ENCODE results near the gene OR13H1. TPM values are rescaled to one million over a fixed set of nuclear protein-coding genes. Genes with fewer than 3 reads are reported as not detected.
"Not testable (repeated sequence)": the region's sequence is repeated elsewhere in the genome, so short reads cannot be mapped to it uniquely, and the experiment has no call there.

Gene OR13H1, protein sequence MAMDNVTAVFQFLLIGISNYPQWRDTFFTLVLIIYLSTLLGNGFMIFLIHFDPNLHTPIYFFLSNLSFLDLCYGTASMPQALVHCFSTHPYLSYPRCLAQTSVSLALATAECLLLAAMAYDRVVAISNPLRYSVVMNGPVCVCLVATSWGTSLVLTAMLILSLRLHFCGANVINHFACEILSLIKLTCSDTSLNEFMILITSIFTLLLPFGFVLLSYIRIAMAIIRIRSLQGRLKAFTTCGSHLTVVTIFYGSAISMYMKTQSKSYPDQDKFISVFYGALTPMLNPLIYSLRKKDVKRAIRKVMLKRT
- total RNA-seq: not detected in 2 replicates

DNA sequence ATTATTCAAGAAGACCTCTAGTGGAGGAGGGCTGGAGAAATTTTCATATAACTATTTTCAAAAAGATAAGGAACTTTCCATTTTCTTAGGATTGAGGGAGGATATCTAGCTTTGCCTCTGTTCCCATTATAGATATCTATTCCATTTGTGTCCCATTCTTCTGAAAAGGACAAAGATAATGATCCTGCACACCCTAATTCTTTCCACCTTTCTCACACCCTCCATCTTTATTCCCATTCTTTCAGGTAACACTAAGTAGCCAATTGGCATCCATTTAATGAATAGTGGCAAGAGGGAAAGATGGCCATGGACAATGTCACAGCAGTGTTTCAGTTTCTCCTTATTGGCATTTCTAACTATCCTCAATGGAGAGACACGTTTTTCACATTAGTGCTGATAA, at the start of gene OR13H1:
Gene OR13H1, plus strand, starts transcription at position 301 of the 400 bp plus-strand sequence. Its CDS starts 0 bp downstream, at position 301.
- Mint-ChIP-seq H3K36me3 (ENCODE audit: low read depth) (no peaks in the 10 kb centered on the region), H3K4me3 (no peak within 1 kb of the TSS), H3K9me3 (no peaks in the 10 kb centered on the region), H3K4me1 (ENCODE audit: low read depth) (no peaks in the 10 kb centered on the region), H3K27ac (no peak within 1 kb of the TSS), H3K27me3 (ENCODE audit: insufficient read depth) (no peaks in the 10 kb centered on the region)
- intact Hi-C loops (cut with micrococcal nuclease): no loop called here
- DNase-seq (ENCODE audit: low spot score): no peak

DNA sequence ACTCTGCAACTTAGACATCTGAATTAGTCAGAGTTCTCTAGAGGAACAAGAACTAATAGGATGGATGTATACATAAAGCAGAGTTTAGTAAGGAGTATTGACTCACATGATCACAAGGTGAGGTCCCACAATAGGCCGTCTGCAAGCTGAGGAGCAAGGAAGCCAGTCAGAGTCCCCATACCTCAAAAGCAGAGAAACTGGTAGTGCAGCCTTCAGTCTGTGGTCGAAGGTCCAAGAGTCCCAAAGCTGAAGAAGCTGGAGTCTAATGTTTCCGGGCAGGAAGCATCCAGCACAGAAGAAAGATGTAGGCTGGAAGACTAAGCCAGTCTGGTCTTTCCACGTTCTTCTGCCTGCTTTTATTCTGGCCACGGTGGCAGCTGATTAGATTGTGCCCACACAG, 42.3 kb upstream of the OR13H1 start:
- H3K9me3 Mint-ChIP-seq; DNase-seq (ENCODE audit: low spot score); H3K4me1 Mint-ChIP-seq (ENCODE audit: low read depth); intact Hi-C loops (cut with micrococcal nuclease); H3K27me3 Mint-ChIP-seq (ENCODE audit: insufficient read depth); H3K27ac Mint-ChIP-seq; H3K36me3 Mint-ChIP-seq (ENCODE audit: low read depth); H3K4me3 Mint-ChIP-seq: not testable (repeated sequence)

GRCh38 chrX:131513159-131513914, 30.5 kb upstream of the OR13H1 start:
- Mint-ChIP-seq H3K27ac (no peak overlapping the region), H3K9me3 (peaks cover 3% of the 10 kb centered on the region), H3K27me3 (ENCODE audit: insufficient read depth) (no peaks in the 10 kb centered on the region), H3K36me3 (ENCODE audit: low read depth) (no peaks in the 10 kb centered on the region), H3K4me3 (no peak overlapping the region), H3K4me1 (ENCODE audit: low read depth) (no peaks in the 10 kb centered on the region)
- no peak for DNase-seq (ENCODE audit: low spot score)
- intact Hi-C loops (cut with micrococcal nuclease): no loop called here

- no peaks in the 10 kb centered on the region for H3K4me1 Mint-ChIP-seq (ENCODE audit: low read depth)
- H3K4me3 Mint-ChIP-seq: no peak overlapping the region
Observed at GRCh38 chrX:131521824-131522223, 22.1 kb upstream of the OR13H1 start.

DNA sequence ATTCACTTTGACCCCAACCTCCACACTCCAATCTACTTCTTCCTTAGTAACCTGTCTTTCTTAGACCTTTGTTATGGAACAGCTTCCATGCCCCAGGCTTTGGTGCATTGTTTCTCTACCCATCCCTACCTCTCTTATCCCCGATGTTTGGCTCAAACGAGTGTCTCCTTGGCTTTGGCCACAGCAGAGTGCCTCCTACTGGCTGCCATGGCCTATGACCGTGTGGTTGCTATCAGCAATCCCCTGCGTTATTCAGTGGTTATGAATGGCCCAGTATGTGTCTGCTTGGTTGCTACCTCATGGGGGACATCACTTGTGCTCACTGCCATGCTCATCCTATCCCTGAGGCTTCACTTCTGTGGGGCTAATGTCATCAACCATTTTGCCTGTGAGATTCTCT, 344 bp downstream of the OR13H1 start:
- no peak overlapping the region for H3K4me3 Mint-ChIP-seq
- no peak for DNase-seq (ENCODE audit: low spot score)
- no peaks in the 10 kb centered on the region for H3K27me3 Mint-ChIP-seq (ENCODE audit: insufficient read depth)
- intact Hi-C loops (cut with micrococcal nuclease): no loop called here
- H3K4me1 Mint-ChIP-seq (ENCODE audit: low read depth): no peaks in the 10 kb centered on the region
- H3K27ac Mint-ChIP-seq: no peak overlapping the region
- no peaks in the 10 kb centered on the region for H3K36me3 Mint-ChIP-seq (ENCODE audit: low read depth)
- no peaks in the 10 kb centered on the region for H3K9me3 Mint-ChIP-seq

More at GRCh38 chrX:131521824-131522223, 22.1 kb upstream of the OR13H1 start:
- H3K27me3 Mint-ChIP-seq (ENCODE audit: insufficient read depth): peaks cover 1% of the 10 kb centered on the region
- intact Hi-C loops (cut with micrococcal nuclease): no loop called here
- DNase-seq (ENCODE audit: low spot score): no peak
- H3K36me3 Mint-ChIP-seq (ENCODE audit: low read depth): no peaks in the 10 kb centered on the region
- H3K9me3 Mint-ChIP-seq: no peaks in the 10 kb centered on the region
- H3K27ac Mint-ChIP-seq: no peak overlapping the region

- intact Hi-C loops (cut with micrococcal nuclease): no loop called here
- H3K36me3 Mint-ChIP-seq (ENCODE audit: low read depth): no peaks in the 10 kb centered on the region
- H3K27ac Mint-ChIP-seq: no peak overlapping the region
- no peaks in the 10 kb centered on the region for H3K27me3 Mint-ChIP-seq (ENCODE audit: insufficient read depth)
- DNase-seq (ENCODE audit: low spot score): no peak
- no peak overlapping the region for H3K4me3 Mint-ChIP-seq
- no peaks in the 10 kb centered on the region for H3K9me3 Mint-ChIP-seq
- no peaks in the 10 kb centered on the region for H3K4me1 Mint-ChIP-seq (ENCODE audit: low read depth)
Observed at GRCh38 chrX:131549011-131549410, 5.1 kb downstream of the OR13H1 start.

GRCh38 chrX:131552453-131552852, 8.6 kb downstream of the OR13H1 start:
- H3K27me3 Mint-ChIP-seq (ENCODE audit: insufficient read depth); H3K36me3 Mint-ChIP-seq (ENCODE audit: low read depth); intact Hi-C loops (cut with micrococcal nuclease); DNase-seq (ENCODE audit: low spot score); H3K27ac Mint-ChIP-seq; H3K9me3 Mint-ChIP-seq; H3K4me1 Mint-ChIP-seq (ENCODE audit: low read depth); H3K4me3 Mint-ChIP-seq: not testable (repeated sequence)

DNA sequence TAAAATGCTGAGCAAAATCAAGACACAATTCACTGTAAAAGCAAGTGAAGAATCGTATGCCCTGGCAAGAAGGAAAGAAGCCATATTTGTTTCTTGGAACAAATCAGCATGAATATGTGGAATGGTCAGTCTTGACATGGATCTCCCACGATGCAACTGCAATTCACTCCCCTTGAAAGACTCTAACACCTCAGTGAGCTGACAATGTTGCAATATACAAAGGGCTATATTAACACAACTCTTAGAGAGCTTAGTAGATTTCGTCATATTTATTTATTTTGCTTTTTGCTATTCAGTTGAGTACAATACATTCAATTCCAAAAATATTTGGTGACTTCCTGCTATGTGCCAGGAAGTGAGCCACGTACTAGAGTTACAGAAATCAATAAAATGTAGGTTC, 14.7 kb downstream of the OR13H1 start:
- Mint-ChIP-seq H3K27ac (no peak overlapping the region), H3K9me3 (no peaks in the 10 kb centered on the region), H3K4me1 (ENCODE audit: low read depth) (no peaks in the 10 kb centered on the region), H3K27me3 (ENCODE audit: insufficient read depth) (no peaks in the 10 kb centered on the region), H3K4me3 (no peak overlapping the region), H3K36me3 (ENCODE audit: low read depth) (no peaks in the 10 kb centered on the region)
- intact Hi-C loops (cut with micrococcal nuclease): no loop called here
- DNase-seq (ENCODE audit: low spot score): no peak

- DNase-seq (ENCODE audit: low spot score): no peak
- H3K4me3 Mint-ChIP-seq: no peak overlapping the region
- no peaks in the 10 kb centered on the region for H3K36me3 Mint-ChIP-seq (ENCODE audit: low read depth)
- no peak overlapping the region for H3K27ac Mint-ChIP-seq
- H3K9me3 Mint-ChIP-seq: no peaks in the 10 kb centered on the region
- no peaks in the 10 kb centered on the region for H3K27me3 Mint-ChIP-seq (ENCODE audit: insufficient read depth)
- intact Hi-C loops (cut with micrococcal nuclease): no loop called here
- H3K4me1 Mint-ChIP-seq (ENCODE audit: low read depth): no peaks in the 10 kb centered on the region
Observed at GRCh38 chrX:131564553-131565229, 20.8 kb downstream of the OR13H1 start.

DNA sequence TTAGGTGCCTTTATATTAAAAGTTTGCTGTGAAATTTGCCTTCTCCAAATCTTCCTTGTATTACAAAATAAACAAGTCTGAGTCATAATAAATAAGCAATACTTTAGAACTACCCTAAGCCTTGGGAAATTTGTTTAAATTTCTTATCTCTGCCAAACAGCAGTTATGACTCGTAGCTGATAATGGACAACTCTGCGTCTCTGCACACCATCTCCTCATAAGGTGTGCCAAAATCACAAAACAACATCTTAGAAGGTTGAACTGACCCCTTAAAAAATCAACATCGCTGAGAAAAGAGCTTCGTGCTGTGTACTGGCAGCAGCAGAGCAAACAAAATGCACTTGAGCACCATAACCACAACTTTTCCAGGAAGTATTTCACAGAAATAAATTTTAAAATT, 22.0 kb downstream of the OR13H1 start:
- DNase-seq (ENCODE audit: low spot score): no peak
- Mint-ChIP-seq H3K36me3 (ENCODE audit: low read depth) (no peaks in the 10 kb centered on the region), H3K9me3 (no peaks in the 10 kb centered on the region), H3K27ac (no peak overlapping the region), H3K4me3 (no peak overlapping the region), H3K27me3 (ENCODE audit: insufficient read depth) (no peaks in the 10 kb centered on the region), H3K4me1 (ENCODE audit: low read depth) (no peaks in the 10 kb centered on the region)
- intact Hi-C loops (cut with micrococcal nuclease): no loop called here

- Mint-ChIP-seq H3K4me1 (ENCODE audit: low read depth) (no peaks in the 10 kb centered on the region), H3K27me3 (ENCODE audit: insufficient read depth) (peaks cover 2% of the 10 kb centered on the region), H3K27ac (no peak overlapping the region), H3K36me3 (ENCODE audit: low read depth) (no peaks in the 10 kb centered on the region), H3K9me3 (no peaks in the 10 kb centered on the region), H3K4me3 (no peak overlapping the region)
- DNase-seq (ENCODE audit: low spot score): no peak
- intact Hi-C loops (cut with micrococcal nuclease): no loop called here
Observed at GRCh38 chrX:131571348-131571747, 27.5 kb downstream of the OR13H1 start.

DNA sequence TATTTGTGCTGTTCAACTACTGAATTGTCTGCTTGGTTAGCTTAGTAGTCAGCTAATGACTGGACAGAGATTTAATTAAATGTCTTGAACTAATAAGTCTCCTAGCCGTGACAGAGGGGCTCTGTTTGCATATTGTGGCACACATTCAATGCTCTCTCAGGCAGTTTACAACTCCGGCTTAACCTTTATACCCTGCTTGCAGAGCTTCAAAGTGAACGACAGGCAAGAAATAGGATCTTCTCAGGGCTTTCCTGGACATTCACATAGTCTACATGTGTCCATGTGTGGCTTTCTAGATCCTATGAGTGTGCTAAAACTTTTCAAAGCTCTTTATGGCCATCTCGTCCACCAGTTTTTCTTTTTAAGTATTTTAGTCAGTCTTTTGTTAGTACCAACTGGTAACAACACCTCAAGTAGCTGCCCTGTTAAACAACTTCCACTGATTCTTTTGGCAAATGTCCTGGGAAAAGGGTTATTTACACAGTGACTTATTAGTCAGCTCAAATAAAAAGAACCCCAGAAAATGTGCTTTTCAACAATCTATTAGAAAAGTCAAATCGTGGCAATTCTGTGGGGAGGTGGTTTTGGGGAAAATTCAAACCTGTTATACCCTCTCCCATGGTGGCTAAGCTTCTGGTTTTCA, 28.6 kb downstream of the OR13H1 start:
- H3K9me3 Mint-ChIP-seq: no peaks in the 10 kb centered on the region
- no peaks in the 10 kb centered on the region for H3K36me3 Mint-ChIP-seq (ENCODE audit: low read depth)
- H3K4me1 Mint-ChIP-seq (ENCODE audit: low read depth): no peaks in the 10 kb centered on the region
- DNase-seq (ENCODE audit: low spot score): no peak
- peaks cover 3% of the 10 kb centered on the region for H3K27me3 Mint-ChIP-seq (ENCODE audit: insufficient read depth)
- no peak overlapping the region for H3K27ac Mint-ChIP-seq
- H3K4me3 Mint-ChIP-seq: no peak overlapping the region
- intact Hi-C loops (cut with micrococcal nuclease): no loop called here

- Mint-ChIP-seq H3K36me3 (ENCODE audit: low read depth) (no peaks in the 10 kb centered on the region), H3K4me1 (ENCODE audit: low read depth) (no peaks in the 10 kb centered on the region), H3K4me3 (no peak overlapping the region), H3K27ac (no peak overlapping the region), H3K27me3 (ENCODE audit: insufficient read depth) (peaks cover 3% of the 10 kb centered on the region), H3K9me3 (no peaks in the 10 kb centered on the region)
- intact Hi-C loops (cut with micrococcal nuclease): no loop called here
- no peak for DNase-seq (ENCODE audit: low spot score)
Observed at GRCh38 chrX:131577413-131577812, 33.5 kb downstream of the OR13H1 start.
